ENCODE measurements around the gene CR1. TPM values are rescaled to one million over a fixed set of nuclear protein-coding genes. Genes with fewer than 3 reads are reported as not detected.

The CR1 gene
- total and polyA plus RNA-seq, 2 donors (not counting 3 experiments of a cell fraction or from before 2014, with no cell fraction given): not detected

DNA sequence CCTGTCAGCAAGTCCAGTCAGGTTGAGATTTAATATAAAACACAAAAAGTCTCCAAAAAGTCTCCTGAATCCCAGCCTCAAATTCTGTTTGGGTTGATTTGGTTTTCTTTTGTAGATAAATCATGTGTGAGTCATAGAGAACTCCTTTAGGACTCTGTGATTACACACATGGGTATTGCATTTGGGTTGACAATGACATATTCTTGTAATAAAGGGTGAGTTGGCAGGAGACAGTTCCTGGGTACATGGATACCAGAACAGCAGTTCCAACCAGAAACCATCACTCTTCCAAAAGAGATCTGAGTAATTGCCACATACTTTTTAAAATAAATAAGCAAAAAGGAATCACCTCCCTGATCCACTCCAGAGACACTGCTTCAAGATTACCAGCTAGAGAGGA lies 32.9 kb upstream of the CR1 start:
- H3K9me3 ChIP-seq (replicated peaks; ENCODE audit: control insufficient read depth, insufficient read depth, low read length): no peaks in the 10 kb centered on the region
- intact Hi-C loops (cut with micrococcal nuclease): no loop called here
- ChIA-PET POLR2A (no interaction called here), CTCF (no interaction called here)
- H3K4me2 ChIP-seq (ENCODE audit: insufficient read depth, low read length): no peak overlapping the region
- TF ChIP-seq, protein P1, sequence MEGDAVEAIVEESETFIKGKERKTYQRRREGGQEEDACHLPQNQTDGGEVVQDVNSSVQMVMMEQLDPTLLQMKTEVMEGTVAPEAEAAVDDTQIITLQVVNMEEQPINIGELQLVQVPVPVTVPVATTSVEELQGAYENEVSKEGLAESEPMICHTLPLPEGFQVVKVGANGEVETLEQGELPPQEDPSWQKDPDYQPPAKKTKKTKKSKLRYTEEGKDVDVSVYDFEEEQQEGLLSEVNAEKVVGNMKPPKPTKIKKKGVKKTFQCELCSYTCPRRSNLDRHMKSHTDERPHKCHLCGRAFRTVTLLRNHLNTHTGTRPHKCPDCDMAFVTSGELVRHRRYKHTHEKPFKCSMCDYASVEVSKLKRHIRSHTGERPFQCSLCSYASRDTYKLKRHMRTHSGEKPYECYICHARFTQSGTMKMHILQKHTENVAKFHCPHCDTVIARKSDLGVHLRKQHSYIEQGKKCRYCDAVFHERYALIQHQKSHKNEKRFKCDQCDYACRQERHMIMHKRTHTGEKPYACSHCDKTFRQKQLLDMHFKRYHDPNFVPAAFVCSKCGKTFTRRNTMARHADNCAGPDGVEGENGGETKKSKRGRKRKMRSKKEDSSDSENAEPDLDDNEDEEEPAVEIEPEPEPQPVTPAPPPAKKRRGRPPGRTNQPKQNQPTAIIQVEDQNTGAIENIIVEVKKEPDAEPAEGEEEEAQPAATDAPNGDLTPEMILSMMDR (IDR thresholded peaks at IDR 0.05; ENCODE audit: extremely low read depth in 1 of 2, insufficient read depth in 1 of 2, low read depth in 1 of 2, low read length in 2 of 2): no peak
- no peak for TF ChIP-seq EZH2 (IDR thresholded peaks at IDR 0.05; ENCODE audit: borderline replicate concordance, low read depth, low read length, severe bottlenecking)
- TF ChIP-seq MYC (IDR thresholded peaks at IDR 0.05; ENCODE audit: low read depth, low read length): no peak
- TF ChIP-seq GATA2 (IDR thresholded peaks at IDR 0.05; ENCODE audit: insufficient read depth, insufficient read length, low read depth, low read length): no peak
- TF ChIP-seq FOS (IDR thresholded peaks at IDR 0.05; ENCODE audit: borderline replicate concordance, insufficient read depth, low read length): no peak
- no peak for TF ChIP-seq JUN (IDR thresholded peaks at IDR 0.05; ENCODE audit: borderline replicate concordance, insufficient read depth, insufficient read length, low read depth)
- TF ChIP-seq, protein P2, sequence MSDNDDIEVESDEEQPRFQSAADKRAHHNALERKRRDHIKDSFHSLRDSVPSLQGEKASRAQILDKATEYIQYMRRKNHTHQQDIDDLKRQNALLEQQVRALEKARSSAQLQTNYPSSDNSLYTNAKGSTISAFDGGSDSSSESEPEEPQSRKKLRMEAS (IDR thresholded peaks at IDR 0.05; ENCODE audit: insufficient read depth, insufficient read length): no peak
- TF ChIP-seq POLR2A (IDR thresholded peaks at IDR 0.05; ENCODE audit: low read depth, low read length): no peak
- TF ChIP-seq POLR2AphosphoS5 (IDR thresholded peaks at IDR 0.05; ENCODE audit: insufficient read depth, low read depth, low read length): no peak
- no peak overlapping the region for H3K27ac ChIP-seq (ENCODE audit: insufficient read depth, low read depth, low read length)
- FAIRE-seq (no peak), DNase-seq (ENCODE audit: low read depth, low spot score) (no peak)
- no peaks in the 10 kb centered on the region for H3K36me3 ChIP-seq (ENCODE audit: control insufficient read depth in 2 of 2, extremely low read depth in 1 of 2, insufficient read depth in 2 of 2, low read length in 2 of 2)
- peaks cover 4 to 12% of the 10 kb centered on the region in 2 experiments for H3K27me3 ChIP-seq (ENCODE audit: control insufficient read depth in 2 of 2, insufficient read depth in 2 of 2, low read length in 2 of 2)
- no peaks in the 10 kb centered on the region for H3K4me1 ChIP-seq (ENCODE audit: control insufficient read depth, extremely low read depth, insufficient read depth, low read length)
- no TSS peak for BruUV-seq (replicated peaks)
- no peaks in the 10 kb centered on the region for H4K20me1 ChIP-seq (replicated peaks; ENCODE audit: control insufficient read depth, extremely low read depth, insufficient read depth, low read length)
- dilution Hi-C loops (cut with MboI; ENCODE audit: extremely low pct_ligation_motif_present, low sequenced_read_pairs): no loop called here
- H3K9ac ChIP-seq (replicated peaks; ENCODE audit: extremely low read depth, insufficient read depth, low read length): no peak overlapping the region
- no peaks in the 10 kb centered on the region for H3K9me1 ChIP-seq (replicated peaks; ENCODE audit: control insufficient read depth, extremely low read depth, insufficient read depth, low read length)
- no peaks in the 10 kb centered on the region for H3K79me2 ChIP-seq (ENCODE audit: control insufficient read depth, insufficient read depth, low read length)
- no peak overlapping the region for H3K4me3 ChIP-seq (replicated peaks in 1 of 3; ENCODE audit: insufficient read depth in 1 of 3, low read depth in 1 of 3, low read length in 3 of 3)
- no peak overlapping the region for H2AFZ ChIP-seq (ENCODE audit: low read depth, low read length)
